Vagina (tissue), 2 donors: ENCODE data around the gene POLR2C.

ENCODE experiments used
- CTCF ChIP-seq, 3 experiments: fragments of 450-650 bp in 2 of 3; fragments of 200-600 bp in 1 of 3; sonication (generic) in 1 of 3; IDR thresholded peaks; one replicate each; pipeline ENCODE4 v1.5.1; 2017 to 2019; ENCODE audit warnings: antibody characterized with exemption in 3 of 3, mild to moderate bottlenecking in 2 of 3, moderate library complexity in 2 of 3
- POLR2AphosphoS5 ChIP-seq, 2 donors: sonication (generic); formaldehyde crosslinking; IDR thresholded peaks; one replicate each; pipeline ENCODE4 v1.9.0; 2017; ENCODE audit warnings: antibody characterized with exemption in 2 of 2, mild to moderate bottlenecking in 2 of 2, low read depth in 1 of 2; ENCODE audit not compliant: insufficient read depth in 1 of 2

DNA sequence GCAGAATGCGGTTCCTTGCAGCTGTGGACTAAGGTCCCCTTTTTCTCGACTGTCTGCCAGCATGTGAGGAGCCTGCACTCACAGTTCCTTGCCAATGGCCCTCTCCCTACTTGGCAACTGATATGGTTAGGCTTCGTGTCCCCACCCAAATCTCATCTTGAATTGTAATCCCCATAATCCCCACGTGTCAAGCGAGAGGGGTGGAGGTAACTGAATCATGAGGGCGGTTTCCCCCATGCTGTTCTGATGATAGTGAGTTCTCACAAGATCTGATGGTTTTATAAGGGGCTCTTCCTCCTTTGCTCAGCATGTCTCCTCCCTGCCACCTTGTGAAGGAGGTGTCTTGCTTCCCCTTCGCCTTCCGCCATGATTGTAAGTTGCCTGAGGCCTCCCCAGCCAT is 35.2 kb upstream of the POLR2C start:
- TF ChIP-seq CTCF (IDR thresholded peaks at IDR 0.05), result no peak
- no peak for TF ChIP-seq POLR2AphosphoS5 (IDR thresholded peaks at IDR 0.05; ENCODE audit: insufficient read depth in 1 of 2, low read depth in 1 of 2)
